HG03469 (cell line): Measurements from ENCODE around the gene CTIF.

Experiments
- ATAC-seq: cut with Tn5 transposase; IDR thresholded peaks from one replicate; pipeline ENCODE4 v1.9.1; 2021; ENCODE audit warnings: mild to moderate bottlenecking, moderate library complexity, moderate number of reproducible peaks; ENCODE audit not compliant: unreplicated experiment

Gene CTIF

DNA sequence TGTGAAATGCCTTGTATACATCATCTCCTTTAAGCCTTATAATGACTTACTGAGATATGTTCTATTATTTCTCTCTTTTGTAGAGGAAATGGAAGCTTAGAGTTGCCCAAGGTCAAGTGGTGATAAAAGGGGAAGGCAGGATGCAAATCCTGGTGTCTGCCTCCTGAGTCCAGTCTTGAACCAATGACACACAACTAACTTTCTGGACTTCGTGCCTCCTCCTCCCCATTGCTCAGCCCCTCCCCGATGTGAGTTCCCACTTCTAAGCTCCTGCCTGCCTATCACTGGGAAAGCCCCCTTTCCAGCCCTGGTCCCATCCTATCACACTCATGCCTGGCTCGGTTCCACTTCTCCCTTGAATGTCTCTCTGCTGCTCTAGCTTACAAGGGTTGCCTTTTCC is 6.9 kb upstream of the CTIF start:
- ATAC-seq: no peak

DNA sequence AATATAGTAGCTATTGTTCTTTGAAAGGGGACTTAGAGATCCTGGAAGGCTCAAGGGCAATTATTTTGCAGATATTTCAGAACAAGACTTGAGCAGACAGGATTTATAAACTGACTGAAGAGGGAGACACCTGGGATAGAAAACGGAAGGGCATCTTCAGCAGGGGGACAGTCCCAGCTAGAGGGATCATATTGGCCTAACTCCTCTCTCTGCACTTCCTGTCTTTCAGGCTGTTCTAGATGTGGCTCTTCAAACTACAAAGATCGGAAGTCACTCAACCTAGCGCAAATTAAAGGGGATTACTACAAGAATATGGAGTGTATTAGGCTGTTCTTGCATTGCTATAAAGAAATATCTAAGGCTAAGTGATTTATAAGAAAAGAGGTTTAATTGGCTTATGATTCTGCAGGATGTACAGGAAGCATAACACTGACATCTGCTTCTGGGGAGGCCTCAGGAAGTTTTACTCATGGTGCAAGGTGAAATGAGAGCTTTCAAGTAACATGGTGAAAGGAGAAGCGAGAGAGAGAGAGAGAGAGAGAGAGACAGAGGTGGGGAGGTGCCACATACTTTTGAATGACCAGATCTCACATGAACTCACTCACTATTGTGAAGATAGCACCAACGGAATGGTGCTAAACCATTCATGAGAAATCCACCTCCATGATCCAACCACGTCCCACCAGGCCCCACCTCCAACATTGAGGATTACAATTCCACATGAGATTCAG is 5.3 kb upstream of the CTIF start:
- no peak for ATAC-seq

DNA sequence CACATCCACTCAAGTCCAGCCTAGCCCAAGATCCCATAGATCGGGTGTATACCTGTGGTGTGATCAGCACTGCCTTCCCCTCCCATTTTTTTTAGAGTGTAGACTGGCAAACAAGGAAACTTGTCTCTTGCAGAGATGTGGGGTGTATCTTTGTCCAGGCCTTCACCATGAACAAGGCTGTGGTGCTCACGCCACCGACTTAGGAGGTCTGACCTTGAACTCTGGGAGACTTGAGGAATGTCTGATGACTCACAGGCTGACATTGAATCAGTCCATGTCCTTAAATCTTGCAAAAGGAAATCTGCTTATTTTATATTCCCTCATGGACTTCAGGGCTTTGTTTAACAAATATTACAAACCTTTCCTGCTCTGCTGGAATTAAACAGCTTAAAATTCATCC is 4.5 kb upstream of the CTIF start:
- ATAC-seq: no peak

DNA sequence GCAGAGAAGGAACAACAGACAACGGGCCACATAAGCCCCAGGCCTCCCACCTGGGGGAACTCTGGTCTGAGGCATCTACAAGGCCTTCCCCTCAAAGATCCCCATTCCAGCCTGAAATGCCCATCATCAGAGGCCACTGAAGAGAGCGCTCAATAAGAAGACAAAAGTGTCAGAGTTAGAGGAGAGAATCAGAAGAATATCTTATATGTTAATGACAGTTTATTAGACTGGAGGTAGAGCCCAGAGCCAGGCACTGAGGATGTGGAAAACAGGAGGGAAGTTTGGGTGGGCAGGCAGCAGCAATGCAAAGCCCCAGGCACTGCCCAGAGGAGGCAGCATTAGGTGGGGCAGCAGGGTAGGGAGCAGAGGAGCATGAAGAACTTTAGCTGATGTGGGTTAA is 2.9 kb upstream of the CTIF start:
- no peak for ATAC-seq

DNA sequence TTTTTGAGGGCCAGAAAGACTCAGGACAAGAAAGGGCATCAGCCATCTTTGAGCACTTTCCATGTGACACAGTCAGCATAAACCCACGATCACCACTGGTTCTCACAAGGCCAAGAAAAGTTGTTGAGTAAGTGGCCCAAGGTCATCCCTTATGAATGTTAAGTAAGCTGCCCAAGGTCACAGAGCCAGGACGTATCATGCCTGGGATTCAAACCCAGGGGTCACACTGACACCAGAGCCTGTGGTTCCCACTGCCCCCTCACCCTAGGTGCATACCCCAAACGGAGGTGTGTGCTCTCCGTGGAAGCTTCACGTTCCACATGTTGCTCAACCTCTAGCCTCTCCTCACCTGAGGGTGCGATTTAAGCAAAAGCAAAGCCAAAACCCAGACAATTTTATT is 2.3 kb upstream of the CTIF start:
- no peak for ATAC-seq

DNA sequence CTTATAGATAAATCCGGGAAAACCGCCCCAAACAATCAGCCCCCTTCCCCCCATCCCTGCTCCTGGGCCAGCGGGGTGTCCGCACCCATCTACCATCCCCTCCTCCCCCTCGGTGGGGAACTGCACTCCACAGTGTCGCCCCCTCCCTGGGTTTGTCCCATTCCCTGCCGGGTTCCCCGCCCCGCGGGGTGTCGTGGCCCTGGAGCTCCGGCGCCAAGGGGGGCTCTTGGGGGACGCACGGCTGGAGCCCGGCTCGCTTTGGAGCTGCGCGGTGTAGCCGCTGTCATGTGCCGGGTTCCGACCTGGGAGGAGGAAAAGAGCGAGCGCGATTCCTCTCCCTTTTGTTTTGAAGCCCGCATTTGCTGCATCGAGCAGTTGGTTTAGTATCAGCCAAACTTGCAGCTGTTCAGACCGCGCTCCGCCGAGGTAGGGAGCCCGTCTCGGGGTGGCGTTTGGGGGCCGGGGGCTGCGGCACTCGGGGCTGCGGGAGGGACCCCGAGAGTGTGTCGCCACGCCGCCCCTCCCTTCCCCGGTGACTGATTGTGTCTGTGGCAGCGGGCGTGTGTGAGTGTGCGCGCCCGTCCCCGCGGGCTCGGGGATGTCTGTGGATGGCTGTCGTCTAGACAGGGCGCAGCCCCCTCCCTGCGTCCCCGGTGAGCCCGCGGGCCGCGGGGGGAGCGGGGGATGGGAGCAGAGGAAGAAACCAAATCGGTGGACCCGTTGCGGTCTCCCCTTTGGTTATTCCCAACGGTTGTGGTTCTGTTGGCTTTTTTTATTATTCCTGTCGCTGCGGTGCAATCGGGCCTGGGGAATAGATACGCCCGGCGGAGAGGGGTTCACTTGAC is 797 bp downstream of the CTIF start:
- no peak for ATAC-seq

DNA sequence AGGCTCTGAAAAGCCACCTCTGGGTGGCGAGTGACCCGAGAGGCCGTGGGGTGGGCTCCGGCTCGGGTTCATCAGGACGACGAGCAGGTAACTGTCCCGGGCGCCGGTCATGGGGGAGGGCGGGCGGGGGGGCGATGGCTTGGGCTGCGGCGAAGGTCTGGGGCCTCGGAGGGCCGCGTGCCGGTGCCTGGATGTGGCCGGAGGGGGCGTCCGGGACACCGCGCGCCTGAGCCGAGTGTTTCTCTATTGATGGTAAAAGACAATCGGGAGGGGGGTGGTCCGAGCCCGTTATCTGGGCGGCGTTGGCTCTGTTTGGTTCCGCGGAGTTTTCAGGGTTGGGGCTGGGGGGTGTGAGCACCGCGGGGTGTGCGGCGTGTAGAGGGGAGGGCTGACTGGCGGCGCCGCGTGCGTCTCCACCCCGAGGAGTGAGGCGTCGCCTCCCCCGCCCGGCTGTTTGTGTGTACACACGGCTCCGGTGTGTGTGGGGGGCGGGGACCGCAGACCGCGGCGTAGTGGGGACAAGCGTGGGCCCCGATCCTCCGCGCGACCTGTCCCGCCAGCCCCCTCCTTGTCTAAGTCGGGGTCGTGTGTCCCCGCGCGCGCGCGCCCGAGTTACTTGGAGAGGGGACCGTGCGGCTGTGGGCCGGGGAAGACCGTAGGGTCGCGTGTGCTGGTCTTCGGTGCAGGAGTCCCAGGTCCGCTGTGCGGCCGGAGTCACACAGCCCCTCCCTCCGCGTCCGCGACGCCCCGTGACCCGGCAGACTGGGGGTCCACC is 1.6 kb downstream of the CTIF start:
- ATAC-seq: no peak

DNA sequence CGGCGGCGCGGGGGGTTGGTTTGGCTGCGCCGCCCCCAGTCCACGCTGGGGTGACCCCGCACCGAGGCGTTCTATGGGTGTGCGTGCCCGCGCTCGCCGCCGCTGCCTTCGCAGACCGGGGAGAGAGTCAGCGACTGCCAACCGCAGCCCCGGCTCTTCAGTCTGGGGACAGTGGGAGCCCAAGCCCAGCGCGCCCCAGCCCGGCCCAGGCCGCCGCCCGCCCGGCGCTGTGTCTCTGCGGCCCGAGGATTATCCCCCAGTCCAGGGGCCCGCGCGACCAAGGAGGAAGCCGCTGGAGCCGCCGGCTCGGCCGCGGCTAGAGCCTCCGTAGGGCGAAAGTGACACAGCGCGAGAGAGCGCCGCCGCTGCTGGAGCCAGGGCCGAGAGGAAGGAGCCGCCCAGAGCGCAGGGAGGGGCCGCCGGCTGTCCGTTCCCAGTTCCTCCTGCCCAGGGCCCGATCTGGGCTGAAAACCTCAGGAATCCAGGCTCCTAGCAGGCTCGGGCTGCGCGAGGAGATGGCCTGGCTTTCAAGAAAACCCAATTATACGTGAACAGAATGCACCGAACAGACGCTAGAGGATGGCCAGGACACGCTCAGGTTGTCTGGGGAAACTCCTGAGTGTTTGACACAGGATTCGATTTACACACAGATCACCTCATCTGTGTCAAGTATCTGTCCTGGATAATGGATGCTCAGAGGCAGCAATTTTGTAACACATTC is 2.4 kb downstream of the CTIF start:
- ATAC-seq: no peak

DNA sequence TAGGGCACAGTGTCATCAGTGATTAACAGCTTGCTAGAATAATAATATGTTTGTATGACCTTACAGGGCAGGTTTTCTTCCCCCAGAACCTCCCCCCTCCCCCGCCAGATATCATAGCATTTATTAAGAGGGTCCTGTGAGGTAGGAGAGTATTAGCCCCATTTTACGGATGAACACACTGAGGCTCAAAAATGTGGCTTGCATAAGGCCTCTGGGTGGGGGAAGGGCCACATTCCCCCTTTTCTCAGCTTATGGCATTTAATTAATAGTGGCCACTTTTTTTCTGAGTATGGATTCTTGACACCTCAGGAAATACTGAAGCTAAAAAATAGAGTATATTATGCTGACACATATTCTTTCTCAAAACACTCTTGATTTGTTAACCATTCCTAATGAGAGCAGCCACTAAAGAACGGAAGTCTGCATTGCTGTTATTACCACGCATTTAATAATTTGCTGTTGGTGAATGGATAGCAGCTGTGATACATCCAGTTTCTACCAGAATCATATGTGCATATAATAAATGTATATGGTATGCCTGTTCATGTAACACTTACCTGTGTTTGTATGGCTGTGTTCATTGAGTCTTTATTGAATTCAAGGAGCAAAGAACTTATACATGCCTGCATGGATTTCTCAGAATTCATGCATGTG is 3.0 kb downstream of the CTIF start:
- no peak for ATAC-seq

DNA sequence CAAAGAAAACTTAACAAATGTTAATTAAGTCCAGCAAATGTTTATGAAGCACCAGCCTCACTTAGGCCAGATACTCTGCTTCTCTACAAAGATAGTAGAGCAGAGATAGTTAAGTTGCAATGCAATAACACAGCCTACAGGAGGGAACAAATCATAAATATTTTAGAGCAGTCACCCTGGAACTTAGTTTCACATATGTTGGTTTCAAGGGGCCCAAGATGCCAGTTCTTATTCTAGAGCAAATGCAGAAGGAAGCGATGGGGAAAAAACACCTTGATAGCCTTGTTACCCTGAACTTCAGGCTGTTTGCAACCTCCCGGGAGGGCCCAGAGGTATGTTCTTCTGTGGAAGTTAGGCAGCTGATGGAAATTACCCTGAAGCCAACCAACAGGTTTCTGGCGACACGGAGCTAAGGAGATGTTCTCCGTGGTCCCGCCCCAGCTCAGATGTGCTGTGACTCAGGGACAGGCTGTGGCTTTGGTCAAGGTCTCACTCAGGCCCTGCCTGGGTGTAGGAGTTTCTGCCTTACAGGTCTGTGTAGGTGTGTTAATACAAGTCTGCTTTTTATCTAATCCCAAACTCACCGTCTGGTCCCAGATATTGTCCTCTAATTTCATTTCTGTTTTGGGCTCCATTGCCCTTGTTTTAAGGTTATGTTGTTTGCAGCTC is 3.8 kb downstream of the CTIF start:
- no peak for ATAC-seq

DNA sequence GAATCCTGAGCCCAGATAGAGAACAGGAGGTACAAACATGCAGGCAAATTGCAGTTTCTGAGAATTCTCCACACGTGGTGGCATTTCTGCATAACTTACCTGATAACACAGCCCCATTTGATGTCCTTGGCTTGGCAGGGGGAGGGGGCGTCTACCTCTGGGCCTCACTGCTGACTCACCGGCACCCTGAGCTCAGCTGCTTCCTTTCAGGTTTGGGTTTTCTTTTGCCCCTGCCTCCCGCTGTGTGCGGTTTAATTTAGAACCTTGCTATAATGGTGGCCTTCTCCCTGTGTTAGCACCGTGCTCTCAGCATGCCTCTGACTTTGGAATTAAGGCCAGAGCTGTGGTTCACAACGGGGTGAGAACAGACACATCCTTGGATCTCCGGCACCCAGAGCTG is 4.4 kb downstream of the CTIF start:
- no peak for ATAC-seq

DNA sequence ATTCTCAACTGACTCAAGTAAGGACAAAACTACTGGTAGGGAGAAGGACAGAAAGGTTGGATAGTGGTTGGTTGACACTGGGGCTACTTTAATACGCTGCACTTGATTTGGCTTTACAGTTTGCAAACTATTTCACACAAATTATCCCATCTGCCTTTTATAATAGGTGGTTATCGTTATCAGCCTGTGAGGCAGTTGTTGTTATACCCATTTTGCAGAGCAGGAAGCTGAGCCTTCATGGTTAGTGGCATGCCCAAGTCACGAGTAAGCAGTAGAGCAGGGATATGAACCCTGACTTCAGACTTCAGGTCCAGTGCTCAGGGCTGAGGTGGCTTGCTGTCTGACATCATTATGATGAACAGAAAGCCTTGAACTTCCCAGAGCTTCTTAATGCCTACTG is 5.3 kb downstream of the CTIF start:
- ATAC-seq: no peak

DNA sequence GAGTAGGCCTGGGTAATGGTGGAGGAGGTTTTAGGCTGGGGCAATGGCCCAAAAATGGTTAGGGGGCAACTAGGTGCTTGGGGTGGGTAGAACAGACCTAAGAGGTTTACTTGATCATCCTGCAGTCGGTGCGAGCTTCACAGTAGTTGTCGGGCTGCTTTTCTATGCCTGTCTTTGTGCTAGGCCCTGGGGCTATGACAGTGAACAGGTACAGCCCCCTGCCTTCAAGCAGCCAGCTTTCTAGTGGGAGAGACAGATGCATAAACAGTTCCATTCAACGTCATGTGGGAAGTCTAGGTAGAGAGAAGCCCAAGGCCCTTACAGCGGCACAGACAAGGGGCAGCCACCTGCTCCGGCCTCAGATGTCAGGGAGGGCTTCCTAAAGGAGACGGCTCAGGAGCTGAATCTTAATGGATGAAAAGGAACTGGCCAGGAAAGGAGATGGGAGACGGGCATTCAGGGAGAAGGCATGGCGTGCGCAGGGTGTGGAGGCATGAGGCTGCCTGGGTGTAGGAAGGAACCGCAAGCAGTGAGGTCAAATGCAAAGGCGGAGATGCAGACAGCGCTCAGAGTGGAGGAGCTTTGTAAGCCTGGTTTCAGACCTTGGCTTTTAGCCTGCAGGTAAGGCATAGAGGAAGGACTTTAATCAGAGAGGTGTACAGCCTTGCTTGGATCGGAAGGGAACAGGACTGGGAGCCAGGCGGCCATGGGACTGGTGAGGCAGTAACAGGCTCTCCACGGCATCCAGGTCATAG is 6.0 kb downstream of the CTIF start:
- no peak for ATAC-seq

DNA sequence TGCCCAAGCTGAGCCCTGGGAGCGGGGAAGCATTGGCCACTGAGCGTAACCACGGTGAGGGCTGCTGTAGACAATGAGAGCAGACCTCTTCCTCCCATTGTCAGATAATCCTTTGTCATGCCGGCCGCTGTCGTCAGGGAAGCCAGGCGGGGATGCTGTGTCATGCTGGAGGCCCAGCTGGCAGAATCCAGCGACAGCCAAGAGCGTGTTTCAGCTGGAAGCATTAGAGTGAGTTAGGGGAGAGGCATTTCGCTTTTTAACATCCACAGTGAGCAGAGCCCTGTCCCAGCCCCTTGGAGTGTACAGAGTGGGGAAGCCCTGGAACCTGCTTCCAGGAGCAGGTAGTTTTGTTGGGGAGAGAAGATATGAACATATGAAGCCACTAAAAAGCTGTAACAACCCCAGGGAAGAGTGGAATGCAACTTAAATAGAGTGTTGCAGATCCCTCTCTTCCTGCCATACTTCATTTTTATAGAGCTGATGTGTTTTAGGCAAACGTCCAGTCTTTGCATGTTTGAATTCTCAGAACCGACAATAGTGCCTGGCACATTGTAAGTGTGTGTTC is 7.0 kb downstream of the CTIF start:
- no peak for ATAC-seq

DNA sequence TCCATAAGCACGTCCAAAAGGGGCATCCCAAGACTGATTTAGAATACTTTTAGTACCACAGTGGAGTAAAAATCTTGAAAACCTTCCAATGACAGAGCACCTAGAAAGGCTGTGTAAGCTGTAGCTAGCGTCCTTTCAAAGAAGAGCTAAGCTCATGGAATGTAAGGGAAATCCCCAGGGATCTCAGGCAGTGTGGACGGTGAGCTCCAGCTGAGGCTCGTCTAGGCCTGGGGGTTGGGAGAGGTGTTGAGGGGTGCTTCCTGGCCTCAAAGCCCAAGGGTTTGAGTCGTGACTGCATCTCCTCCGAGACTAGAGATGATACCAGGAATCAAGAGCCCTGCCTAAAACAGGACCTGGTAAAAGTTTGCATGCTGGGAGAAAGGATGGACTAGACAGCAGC is 7.6 kb downstream of the CTIF start:
- no peak for ATAC-seq

DNA sequence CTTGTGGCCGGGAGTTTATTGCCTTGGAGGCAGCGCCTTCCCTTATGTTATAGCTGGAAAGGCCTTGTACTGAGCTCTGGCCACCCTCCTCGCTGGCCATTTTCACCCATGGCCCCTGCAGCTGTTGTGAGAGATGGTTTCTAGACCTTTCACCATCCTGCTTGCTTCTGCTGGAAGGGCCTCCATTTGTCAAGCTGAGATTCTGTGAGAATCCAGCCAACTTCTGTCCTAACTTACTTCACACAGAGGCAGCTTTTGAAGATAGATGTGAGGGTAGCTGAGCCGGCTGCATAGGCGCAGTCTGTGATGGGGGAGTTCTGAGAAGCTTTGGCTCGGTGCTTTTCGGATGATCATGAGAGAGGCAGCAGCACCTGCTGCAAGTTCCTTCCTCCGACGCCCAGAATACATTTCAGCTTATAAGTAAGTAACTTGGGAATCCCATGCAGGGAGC is 8.7 kb downstream of the CTIF start:
- ATAC-seq: no peak

DNA sequence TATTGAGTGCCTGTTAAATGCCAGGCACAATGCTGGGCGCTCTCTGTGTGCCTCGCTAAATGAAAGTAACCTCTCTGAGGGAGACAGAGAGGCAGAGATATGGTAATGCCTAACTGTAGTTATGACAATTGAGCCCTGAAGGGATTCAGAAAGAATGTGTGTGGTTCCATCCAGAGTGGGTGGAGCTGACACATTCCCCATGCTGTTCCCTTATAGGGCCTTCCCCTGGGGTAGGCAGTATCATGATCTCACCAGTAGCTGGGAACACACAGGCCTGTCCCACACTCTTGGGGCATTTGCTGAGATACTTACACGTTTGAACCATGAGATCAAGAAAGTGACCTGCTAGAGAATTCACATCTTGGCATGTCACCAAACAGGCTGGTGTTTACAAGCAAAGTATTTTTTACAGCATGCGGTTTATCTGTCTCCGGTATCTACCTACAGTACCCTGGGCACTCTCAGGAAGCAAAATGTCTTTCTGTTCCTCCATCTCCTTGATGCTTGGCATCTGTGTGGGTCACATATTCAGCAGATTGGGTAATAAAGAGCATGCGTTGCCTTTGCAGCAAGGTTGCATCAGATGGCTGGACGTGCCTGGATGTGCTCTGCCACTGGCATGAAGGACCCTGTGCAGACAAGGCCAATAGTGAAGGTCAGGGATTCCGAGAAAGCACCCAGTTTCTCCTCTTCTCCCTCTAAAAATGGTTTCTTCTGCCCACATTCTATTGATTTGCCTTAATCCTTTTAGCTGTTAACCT is 9.4 kb downstream of the CTIF start:
- ATAC-seq: no peak

DNA sequence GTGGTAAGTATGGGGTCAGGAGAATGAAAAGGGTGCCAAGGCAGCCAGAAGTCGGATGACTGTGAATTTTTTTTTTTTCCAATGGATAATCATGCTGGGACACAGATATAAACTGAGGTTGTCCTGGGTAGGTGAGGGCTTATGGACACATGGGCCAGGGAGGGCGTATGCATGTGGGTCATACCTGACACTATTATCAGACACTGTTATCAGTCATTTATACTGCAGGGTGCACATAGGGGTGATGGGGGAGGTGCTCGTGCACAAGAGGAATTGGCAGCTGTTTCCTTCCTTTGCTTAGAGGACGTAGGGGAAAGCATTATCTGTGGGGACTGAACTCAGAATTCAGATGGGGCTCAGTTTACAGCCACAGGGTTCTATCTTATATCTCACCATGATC is 10.1 kb downstream of the CTIF start:
- ATAC-seq: no peak
